Neutrophil (primary cell): ENCODE measurements around the gene AMIGO3.

Experiments used
- H3K27ac ChIP-seq: fragments of 200-600 bp; sonication (generic); 2 replicates; pipeline ENCODE4 v1.5.1; 2016; ENCODE audit warnings: mild to moderate bottlenecking, moderate library complexity
- H3K27me3 ChIP-seq: fragments of 200-600 bp; sonication (generic); 2 replicates; pipeline ENCODE4 v1.6.0; 2016; ENCODE audit warnings: mild to moderate bottlenecking
- H3K36me3 ChIP-seq: fragments of 200-600 bp; sonication (generic); 2 replicates; pipeline ENCODE4 v1.5.1; 2017
- H3K4me1 ChIP-seq, 2 experiments: fragments of 200-600 bp in 1 of 2; sonication (generic) in 1 of 2; 1 replicate in 1 of 2; 2 replicates in 1 of 2; pipeline versions ENCODE4 v1.5.1 to v1.6.1; 2013 to 2016; ENCODE audit warnings: low read depth in 1 of 2, low read length in 1 of 2, mild to moderate bottlenecking in 1 of 2, moderate library complexity in 1 of 2; ENCODE audit not compliant: control insufficient read depth in 1 of 2, insufficient read depth in 1 of 2
- H3K4me3 ChIP-seq, 2 experiments: fragments of 200-600 bp in 1 of 2; sonication (generic) in 1 of 2; 1 replicate in 1 of 2; 2 replicates in 1 of 2; pipeline ENCODE4 v1.5.1; 2013 to 2016; ENCODE audit warnings: low read depth in 1 of 2, low read length in 1 of 2, mild to moderate bottlenecking in 1 of 2, moderate library complexity in 1 of 2
- H3K9me3 ChIP-seq: fragments of 200-600 bp; sonication (generic); 2 replicates; pipeline ENCODE4 v1.5.1; 2016
- CTCF ChIP-seq: fragments of 200-600 bp; sonication (generic); IDR thresholded peaks from 2 replicates; pipeline ENCODE4 v1.5.1; 2016; ENCODE audit warnings: antibody characterized with exemption

The AMIGO3 gene

DNA sequence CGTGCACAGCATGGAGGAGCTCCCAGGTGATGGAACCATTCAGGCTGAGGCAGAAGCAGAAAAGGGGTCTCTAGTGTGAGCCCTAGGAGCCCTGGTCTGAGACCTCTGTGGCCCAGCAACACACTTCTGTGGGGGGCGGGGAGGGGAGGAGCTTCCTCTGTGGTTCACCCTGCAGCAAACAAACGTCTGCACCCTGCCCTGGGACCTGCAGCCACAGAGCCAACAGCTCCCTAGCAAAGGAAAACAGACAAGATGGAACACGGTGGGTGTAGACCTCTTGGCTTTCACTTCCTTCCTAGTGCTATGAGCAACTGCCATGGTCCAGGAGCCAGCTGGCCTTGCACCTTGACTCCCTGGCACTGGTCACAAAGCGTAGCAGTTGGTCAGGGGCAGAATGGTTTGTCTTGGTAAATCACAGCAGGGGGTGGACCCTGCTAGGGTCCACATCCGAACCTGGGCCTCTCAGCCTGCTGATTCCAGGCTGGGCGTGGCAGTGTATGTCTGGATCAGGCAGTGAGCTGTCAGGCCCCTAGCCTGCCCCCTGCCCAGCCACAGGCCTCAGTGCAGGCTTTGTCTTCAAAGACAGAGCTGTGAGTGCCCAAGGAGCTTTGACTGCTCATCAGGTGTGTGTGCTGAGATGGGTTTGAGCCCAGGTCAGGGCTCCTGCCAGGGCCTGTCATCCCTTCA lies 6.7 kb downstream of the AMIGO3 start:
- Histone ChIP-seq H3K27me3 (no peaks in the 10 kb centered on the region), H3K9me3 (no peaks in the 10 kb centered on the region), H3K36me3 (peaks cover 65% of the 10 kb centered on the region), H3K4me3 (no peak overlapping the region), H3K27ac (no peak overlapping the region), H3K4me1 (no peaks in the 10 kb centered on the region)
- TF ChIP-seq CTCF, result no peak

- Histone ChIP-seq H3K27me3 (no peaks in the 10 kb centered on the region), H3K36me3 (peaks cover 68% of the 10 kb centered on the region), H3K9me3 (no peaks in the 10 kb centered on the region), H3K27ac (no peak overlapping the region), H3K4me1 (no peaks in the 10 kb centered on the region), H3K4me3 (no peak overlapping the region)
- TF ChIP-seq CTCF, result no peak
Observed at GRCh38 chr3:49712166-49712565, 7.3 kb downstream of the AMIGO3 start.

DNA sequence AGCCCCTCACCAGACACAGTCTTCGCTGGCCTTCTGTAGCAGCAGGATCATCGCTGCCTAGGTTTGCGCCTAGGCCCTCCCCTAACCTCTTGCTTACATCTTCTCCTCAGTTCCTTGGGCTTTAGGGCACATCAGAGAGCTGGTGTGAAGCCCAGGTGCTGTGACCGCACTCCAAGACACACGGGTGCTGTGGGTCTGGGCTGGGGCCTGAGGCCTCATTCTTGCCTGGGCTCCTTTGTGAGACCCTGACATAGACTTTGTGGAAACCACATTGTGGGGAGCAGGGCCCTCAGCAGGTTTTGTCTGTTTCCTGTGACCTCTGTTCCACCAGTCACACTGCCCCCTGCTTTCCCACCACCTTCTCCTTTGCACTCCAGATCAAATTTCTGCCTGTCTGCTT lies 8.0 kb downstream of the AMIGO3 start:
- H3K27ac ChIP-seq, result no peak overlapping the region
- H3K36me3 ChIP-seq, result peaks cover 68% of the 10 kb centered on the region
- no peak overlapping the region for H3K4me3 ChIP-seq
- no peaks in the 10 kb centered on the region for H3K4me1 ChIP-seq
- no peaks in the 10 kb centered on the region for H3K27me3 ChIP-seq
- TF ChIP-seq CTCF, result no peak
- no peaks in the 10 kb centered on the region for H3K9me3 ChIP-seq

DNA sequence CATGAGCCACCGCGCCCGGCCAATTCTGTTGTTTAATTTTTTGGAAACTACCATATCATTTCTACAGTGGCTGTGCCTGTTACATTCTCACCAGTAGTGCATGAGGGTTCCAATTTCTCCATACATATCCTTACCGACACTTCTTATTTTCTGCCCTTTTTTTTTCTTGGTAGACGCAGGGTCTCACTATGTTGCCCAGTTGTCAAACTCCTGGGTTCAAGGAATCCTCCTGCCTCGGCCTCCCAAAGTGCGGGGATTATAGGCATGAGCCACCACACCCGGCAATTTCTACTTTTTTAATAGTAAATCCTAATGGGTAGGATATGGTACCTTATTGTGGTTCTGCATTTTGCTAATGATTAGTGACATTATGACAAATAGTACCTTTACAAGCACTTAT lies 9.6 kb downstream of the AMIGO3 start:
- H3K36me3 ChIP-seq, result peaks cover 68% of the 10 kb centered on the region
- no peak overlapping the region for H3K27ac ChIP-seq
- no peaks in the 10 kb centered on the region for H3K27me3 ChIP-seq
- TF ChIP-seq CTCF, result no peak
- no peak overlapping the region for H3K4me3 ChIP-seq
- H3K9me3 ChIP-seq, result no peaks in the 10 kb centered on the region
- H3K4me1 ChIP-seq, result no peaks in the 10 kb centered on the region

DNA sequence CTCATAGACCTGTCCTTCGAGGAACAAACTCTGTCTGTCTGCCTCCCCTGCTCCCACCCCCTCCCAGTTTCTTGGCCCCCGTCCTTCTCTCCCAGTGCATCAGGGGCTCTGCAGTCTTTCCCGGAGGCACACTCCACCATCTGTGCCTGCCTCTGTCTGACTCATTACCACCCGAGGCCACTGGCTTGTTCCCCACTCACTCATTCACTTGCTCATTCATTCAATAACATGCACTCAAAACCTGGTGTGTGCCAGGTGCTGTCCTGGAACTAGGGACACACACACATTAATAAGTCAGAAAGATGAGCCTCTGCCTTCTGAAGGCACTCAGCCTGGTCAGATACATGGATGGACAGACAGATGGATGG lies 12.4 kb downstream of the AMIGO3 start:
- Histone ChIP-seq H3K27ac (no peak overlapping the region), H3K36me3 (peaks cover 71% of the 10 kb centered on the region), H3K9me3 (no peaks in the 10 kb centered on the region), H3K27me3 (no peaks in the 10 kb centered on the region), H3K4me1 (no peaks in the 10 kb centered on the region), H3K4me3 (no peak overlapping the region)
- TF ChIP-seq CTCF, result no peak
